GM12801 (cell line): Measurements from ENCODE around the gene RAB3B.

ENCODE experiments used
- CTCF ChIP-seq: IDR thresholded peaks from one replicate; pipeline ENCODE4 v1.5.1; 2011; ENCODE audit warnings: control low read depth; ENCODE audit not compliant: insufficient read length; ENCODE audit errors: extremely low read depth

The RAB3B gene

GRCh38 chr1:51878308-51878615 lies 112.2 kb downstream of the RAB3B start:
- TF ChIP-seq CTCF, result no peak

- TF ChIP-seq CTCF, result no peak
Measured at GRCh38 chr1:51877434-51878307, 112.8 kb downstream of the RAB3B start.

GRCh38 chr1:51875836-51876235 lies 114.7 kb downstream of the RAB3B start:
- TF ChIP-seq CTCF, result no peak

GRCh38 chr1:51875291-51875772 lies 115.2 kb downstream of the RAB3B start:
- no peak for TF ChIP-seq CTCF

- no peak for TF ChIP-seq CTCF
Measured at GRCh38 chr1:51871351-51871975, 119.0 kb downstream of the RAB3B start.

- no peak for TF ChIP-seq CTCF
Measured at GRCh38 chr1:51870603-51871350, 119.7 kb downstream of the RAB3B start.

- TF ChIP-seq CTCF, result no peak
Measured at GRCh38 chr1:51867479-51868232, 122.8 kb downstream of the RAB3B start.
